H9 (cell line): ENCODE measurements around the gene MED13L. TPM values are rescaled to one million over a fixed set of nuclear protein-coding genes. Genes with fewer than 3 reads are reported as not detected.

ENCODE experiments used
- DNase-seq: peaks from one replicate; pipeline ENCODE4 v3.0.0-alpha.2; 2017
- H2AFZ ChIP-seq: one replicate; pipeline ENCODE4 v1.6.1; 2013; ENCODE audit warnings: mild to moderate bottlenecking, low read length, control low read depth, moderate library complexity
- H2AK5ac ChIP-seq: 2 replicates; pipeline ENCODE4 v1.6.1; 2013; ENCODE audit warnings: low read length, control low read depth, mixed read lengths; ENCODE audit not compliant: insufficient read length
- H2BK120ac ChIP-seq: one replicate; pipeline ENCODE4 v1.6.1; 2013; ENCODE audit warnings: low read depth, mild to moderate bottlenecking, low read length, control low read depth, inconsistent platforms; ENCODE audit not compliant: poor library complexity, severe bottlenecking
- H2BK12ac ChIP-seq: 2 replicates; pipeline ENCODE4 v1.6.1; 2013; ENCODE audit warnings: low read length, control low read depth, mixed read lengths, low read depth; ENCODE audit not compliant: insufficient read length
- H2BK15ac ChIP-seq: 2 replicates; pipeline ENCODE4 v1.6.1; 2013; ENCODE audit warnings: low read depth, low read length, control low read depth
- H2BK20ac ChIP-seq: one replicate; pipeline ENCODE4 v1.6.1; 2013; ENCODE audit warnings: low read depth, mild to moderate bottlenecking, low read length, control low read depth, inconsistent platforms; ENCODE audit not compliant: poor library complexity, severe bottlenecking
- H2BK5ac ChIP-seq: 2 replicates; pipeline ENCODE4 v1.6.1; 2013; ENCODE audit warnings: low read length, control low read depth, mixed read lengths; ENCODE audit not compliant: insufficient read length
- H3K14ac ChIP-seq: 2 replicates; pipeline ENCODE4 v1.6.1; 2013; ENCODE audit warnings: low read length, control low read depth; ENCODE audit not compliant: insufficient read depth
- H3K18ac ChIP-seq: 2 replicates; pipeline ENCODE4 v1.6.1; 2013; ENCODE audit warnings: low read depth, mild to moderate bottlenecking, mixed read lengths, low read length, control low read depth; ENCODE audit not compliant: insufficient read length
- H3K23ac ChIP-seq: 2 replicates; pipeline ENCODE4 v1.6.1; 2013; ENCODE audit warnings: low read length, control low read depth, mixed read lengths, low read depth; ENCODE audit not compliant: insufficient read length
- H3K23me2 ChIP-seq: 2 replicates; pipeline ENCODE4 v1.6.1; 2013; ENCODE audit warnings: low read depth, mild to moderate bottlenecking, mixed read lengths, low read length, control low read depth; ENCODE audit not compliant: insufficient read length, poor library complexity, severe bottlenecking
- H3K27ac ChIP-seq: 2 replicates; pipeline ENCODE4 v1.5.1; 2013; ENCODE audit warnings: low read length, control low read depth, mixed read lengths, low read depth; ENCODE audit not compliant: insufficient read length
- H3K27me3 ChIP-seq: 2 replicates; pipeline ENCODE4 v1.6.1; 2013; ENCODE audit warnings: low read length, control low read depth, inconsistent platforms; ENCODE audit not compliant: insufficient read depth
- H3K4ac ChIP-seq: 2 replicates; pipeline ENCODE4 v1.6.1; 2013; ENCODE audit warnings: low read depth, mild to moderate bottlenecking, control low read depth, inconsistent platforms, low read length, moderate library complexity
- H3K4me1 ChIP-seq: 2 replicates; pipeline ENCODE4 v1.6.1; 2013; ENCODE audit warnings: low read length, control low read depth, inconsistent platforms; ENCODE audit not compliant: insufficient read depth
- H3K4me2 ChIP-seq: 2 replicates; pipeline ENCODE4 v1.6.1; 2013; ENCODE audit warnings: low read length, control low read depth, mixed read lengths; ENCODE audit not compliant: insufficient read length, insufficient read depth
- H3K56ac ChIP-seq: 2 replicates; pipeline ENCODE4 v1.6.1; 2013; ENCODE audit warnings: low read depth, mild to moderate bottlenecking, mixed read lengths, low read length, control low read depth; ENCODE audit not compliant: insufficient read length
- H3K79me1 ChIP-seq: 2 replicates; pipeline ENCODE4 v1.6.1; 2013; ENCODE audit warnings: low read depth, mild to moderate bottlenecking, moderate library complexity, low read length, control low read depth, inconsistent platforms; ENCODE audit not compliant: insufficient read depth, poor library complexity, severe bottlenecking
- H3K79me2 ChIP-seq: 2 replicates; pipeline ENCODE4 v1.6.1; 2013; ENCODE audit warnings: low read length, control low read depth, inconsistent platforms; ENCODE audit not compliant: insufficient read depth
- H3K9ac ChIP-seq: 2 replicates; pipeline ENCODE4 v1.6.1; 2013; ENCODE audit warnings: low read length, control low read depth, mixed read lengths; ENCODE audit not compliant: insufficient read length; ENCODE audit errors: extremely low read depth
- H3K9me3 ChIP-seq: one replicate; pipeline ENCODE4 v1.6.1; 2013; ENCODE audit warnings: low read depth, low read length, inconsistent platforms; ENCODE audit not compliant: control insufficient read depth
- H3T11ph ChIP-seq: one replicate; pipeline ENCODE4 v1.6.1; 2013; ENCODE audit warnings: mild to moderate bottlenecking, low read length, control low read depth, inconsistent platforms
- H4K20me1 ChIP-seq: one replicate; pipeline ENCODE4 v1.6.1; 2013; ENCODE audit not compliant: control insufficient read depth, insufficient read length, insufficient read depth
- H4K5ac ChIP-seq: 2 replicates; pipeline ENCODE4 v1.6.1; 2013; ENCODE audit warnings: low read depth, mild to moderate bottlenecking, mixed read lengths, low read length, control low read depth; ENCODE audit not compliant: insufficient read length
- H4K8ac ChIP-seq: replicated peaks from 2 replicates; pipeline ENCODE4 v1.6.1; 2013; ENCODE audit warnings: low read length, control low read depth, mixed read lengths, low read depth; ENCODE audit not compliant: insufficient read length
- H4K91ac ChIP-seq: 2 replicates; pipeline ENCODE4 v1.6.1; 2013; ENCODE audit warnings: low read depth, mild to moderate bottlenecking, moderate library complexity, mixed read lengths, low read length, control low read depth; ENCODE audit not compliant: insufficient read length
- H3K27ac Mint-ChIP-seq, 3 experiments: 2 replicates in 2 of 3; 3 replicates in 1 of 3; pipeline ENCODE4 v1.8.0; 2020 to 2021; ENCODE audit warnings: mixed read lengths in 3 of 3, mild to moderate bottlenecking in 1 of 3, moderate library complexity in 1 of 3
- H3K27me3 Mint-ChIP-seq: 2 replicates; pipeline ENCODE4 v1.8.0; 2021; ENCODE audit warnings: low read depth, mild to moderate bottlenecking, moderate library complexity, mixed read lengths
- H3K36me3 Mint-ChIP-seq, 3 experiments: 2 replicates in 2 of 3; 3 replicates in 1 of 3; pipeline ENCODE4 v1.8.0; 2020 to 2021; ENCODE audit warnings: low read depth in 3 of 3, mixed read lengths in 3 of 3; ENCODE audit not compliant: insufficient read depth in 1 of 3
- H3K4me1 Mint-ChIP-seq, 2 experiments: 2 replicates each; pipeline ENCODE4 v1.8.0; 2020; ENCODE audit warnings: mixed read lengths in 2 of 2
- H3K4me3 Mint-ChIP-seq, 2 experiments: 2 replicates in 1 of 2; 3 replicates in 1 of 2; pipeline ENCODE4 v1.8.0; 2020 to 2021; ENCODE audit warnings: mild to moderate bottlenecking in 2 of 2, mixed read lengths in 2 of 2, moderate library complexity in 1 of 2
- H3K9me3 Mint-ChIP-seq, 2 experiments: 2 replicates in 1 of 2; 3 replicates in 1 of 2; pipeline ENCODE4 v1.8.0; 2020; ENCODE audit warnings: mild to moderate bottlenecking in 2 of 2, mixed read lengths in 2 of 2, moderate library complexity in 1 of 2
- WGBS: extraction: QIAGEN DNeasy Blood & Tissue Kit; methylation state at CpG from one replicate; pipeline ENCODE4 v1.1.7; 2013; ENCODE audit warnings: missing lambda C conversion rate, low lambda C conversion rate, mixed read lengths; ENCODE audit not compliant: insufficient read length; ENCODE audit errors: extremely low coverage; 5-methylcytosine and 5-hydroxymethylcytosine counted together
- total RNA-seq: library from RNA; stranded (reverse); gene quantifications from 2 replicates; pipeline ENCODE4 v1.2.1, GENCODE V29; 2021
- TF ChIP-seq, protein P1 (sequence below): fragments of 200-600 bp; sonication (generic); conservative IDR thresholded peaks from 3 replicates; pipeline ENCODE4 v1.8.0; 2021; ENCODE audit warnings: antibody characterized with exemption, mild to moderate bottlenecking

Gene MED13L
- total RNA-seq, 1 experiment from 2014 or later, result 52.4 TPM

DNA sequence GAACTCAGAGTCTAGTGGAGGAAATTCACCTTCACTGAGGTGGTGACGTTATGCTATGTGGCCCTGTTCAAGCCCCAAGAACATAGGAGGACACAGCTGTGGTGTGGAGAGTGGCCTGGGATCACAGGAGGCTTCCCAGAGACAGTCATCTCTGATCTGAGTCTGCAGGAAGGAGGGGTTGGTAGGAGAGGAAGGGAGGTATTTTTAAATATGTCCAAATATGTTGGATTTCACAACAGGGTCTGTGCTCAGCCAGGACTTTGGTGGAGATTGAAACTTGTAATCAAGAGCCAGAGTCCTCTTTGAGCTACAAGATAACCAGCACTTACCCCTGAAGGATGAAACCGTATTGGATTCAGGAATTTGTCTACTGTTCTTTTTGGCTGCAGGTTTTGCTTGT is 26.4 kb upstream of the MED13L start:
- Histone ChIP-seq H2BK20ac (no peak overlapping the region), H3K79me2 (no peaks in the 10 kb centered on the region), H3K56ac (no peak overlapping the region), H3T11ph (no peak overlapping the region), H2BK5ac (peak overlapping the region; percentile 46), H2BK15ac (no peak overlapping the region), H2BK12ac (no peak overlapping the region), H3K27ac (no peak overlapping the region), H3K23ac (no peak overlapping the region), H2AFZ (no peak overlapping the region), H3K18ac (no peak overlapping the region), H3K9ac (no peak overlapping the region), H3K14ac (no peak overlapping the region), H3K23me2 (no peaks in the 10 kb centered on the region), H3K79me1 (no peaks in the 10 kb centered on the region), H3K9me3 (no peaks in the 10 kb centered on the region), H2BK120ac (no peak overlapping the region), H3K4ac (no peak overlapping the region), H4K91ac (no peak overlapping the region), H3K27me3 (no peaks in the 10 kb centered on the region), H4K5ac (no peak overlapping the region), H3K4me1 (no peaks in the 10 kb centered on the region; the same call in 1 of the 2 replicates), H4K8ac (no peak overlapping the region), H4K20me1 (no peaks in the 10 kb centered on the region), H3K4me2 (no peak overlapping the region), H2AK5ac (no peak overlapping the region)
- Mint-ChIP-seq H3K4me3 (no peak overlapping the region), H3K27ac (no peak overlapping the region), H3K36me3 (no peaks in the 10 kb centered on the region), H3K27me3 (no peaks in the 10 kb centered on the region; the same call in none of the 2 replicates), H3K9me3 (no peaks in the 10 kb centered on the region; a peak in 1 of 5 replicates), H3K4me1 (peaks cover 15 to 29% of the 10 kb centered on the region in 2 experiments)
- no CpG with 5 or more reads among the region's 2 CpGs for WGBS
- TF ChIP-seq, protein P1, sequence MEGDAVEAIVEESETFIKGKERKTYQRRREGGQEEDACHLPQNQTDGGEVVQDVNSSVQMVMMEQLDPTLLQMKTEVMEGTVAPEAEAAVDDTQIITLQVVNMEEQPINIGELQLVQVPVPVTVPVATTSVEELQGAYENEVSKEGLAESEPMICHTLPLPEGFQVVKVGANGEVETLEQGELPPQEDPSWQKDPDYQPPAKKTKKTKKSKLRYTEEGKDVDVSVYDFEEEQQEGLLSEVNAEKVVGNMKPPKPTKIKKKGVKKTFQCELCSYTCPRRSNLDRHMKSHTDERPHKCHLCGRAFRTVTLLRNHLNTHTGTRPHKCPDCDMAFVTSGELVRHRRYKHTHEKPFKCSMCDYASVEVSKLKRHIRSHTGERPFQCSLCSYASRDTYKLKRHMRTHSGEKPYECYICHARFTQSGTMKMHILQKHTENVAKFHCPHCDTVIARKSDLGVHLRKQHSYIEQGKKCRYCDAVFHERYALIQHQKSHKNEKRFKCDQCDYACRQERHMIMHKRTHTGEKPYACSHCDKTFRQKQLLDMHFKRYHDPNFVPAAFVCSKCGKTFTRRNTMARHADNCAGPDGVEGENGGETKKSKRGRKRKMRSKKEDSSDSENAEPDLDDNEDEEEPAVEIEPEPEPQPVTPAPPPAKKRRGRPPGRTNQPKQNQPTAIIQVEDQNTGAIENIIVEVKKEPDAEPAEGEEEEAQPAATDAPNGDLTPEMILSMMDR, result no peak
- DNase-seq, result no peak
